ENCODE data around the gene ARHGEF37. TPM values are rescaled to one million over a fixed set of nuclear protein-coding genes. Genes with fewer than 3 reads are reported as not detected.
"Not testable (repeated sequence)": the region's sequence is repeated elsewhere in the genome, so short reads cannot be mapped to it uniquely, and the experiment has no call there.

The ARHGEF37 gene
- 17.0 and 30.0 TPM in 2 replicates for total RNA-seq (2014; rRNA removed; shearing (Covaris generic); ENCODE audit: low replicate concordance)

GRCh38 chr5:149581192-149581861, at the start of gene ARHGEF37:
Gene ARHGEF37, plus strand, starts transcription at chr5:149581498. Its CDS starts 16,272 bp downstream, at chr5:149597770.
- Histone ChIP-seq H3K27ac (ENCODE audit: low read length) (peak within 1 kb of the TSS; percentile 92), H3K4me1 (ENCODE audit: low read length) (peaks cover 45% of the 10 kb centered on the region), H3K9ac (ENCODE audit: low read length) (peak within 1 kb of the TSS; percentile 75), H2AFZ (ENCODE audit: low read length) (peak within 1 kb of the TSS; percentile 46), H3K27me3 (ENCODE audit: low read length) (no peaks in the 10 kb centered on the region), H3K9me3 (ENCODE audit: low read length) (no peaks in the 10 kb centered on the region), H4K20me1 (ENCODE audit: insufficient read depth, low read depth, low read length) (no peaks in the 10 kb centered on the region), H3K4me3 (ENCODE audit: low read length) (peak within 1 kb of the TSS; percentile 77), H3K9me2 (replicated peaks; ENCODE audit: insufficient read depth, low read length) (no peaks in the 10 kb centered on the region), H3K36me3 (ENCODE audit: insufficient read depth, low read length) (0 out of 2 replicates have a peak, but pooled peaks cover 4% of the 10 kb centered on the region), H3K4me2 (ENCODE audit: low read depth, low read length, poor library complexity, severe bottlenecking) (peak within 1 kb of the TSS; percentile 82), H3K79me2 (ENCODE audit: low read length) (peaks cover 51% of the 10 kb centered on the region)
- DNase-seq = peak; percentile 87

DNA sequence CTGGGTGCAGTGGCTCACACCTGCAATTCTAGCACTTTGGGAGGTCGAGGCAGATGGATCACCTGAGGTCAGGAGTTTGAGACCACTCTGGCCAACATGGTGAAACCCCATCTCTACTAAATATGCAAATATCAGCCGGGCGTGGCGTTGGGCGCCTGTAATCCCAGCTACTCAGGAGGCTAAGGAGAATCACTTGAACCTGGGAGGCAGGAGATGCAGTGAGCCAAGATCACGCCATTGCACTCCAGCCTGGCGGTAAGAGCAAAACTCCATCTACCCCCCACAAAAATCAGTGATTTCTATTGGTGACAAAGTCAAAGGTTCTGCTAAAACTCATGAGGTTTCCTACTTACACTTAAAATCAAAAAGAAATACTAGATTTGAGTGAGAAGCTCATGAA, 48.9 kb upstream of the ARHGEF37 start:
- Histone ChIP-seq H2AFZ (ENCODE audit: low read length) (no peak overlapping the region), H3K9me3 (ENCODE audit: low read length) (no peaks in the 10 kb centered on the region), H3K9ac (ENCODE audit: low read length) (no peak overlapping the region), H3K27me3 (ENCODE audit: low read length) (no peaks in the 10 kb centered on the region), H3K36me3 (ENCODE audit: insufficient read depth, low read length) (peaks cover 31% of the 10 kb centered on the region), H3K9me2 (replicated peaks; ENCODE audit: insufficient read depth, low read length) (no peaks in the 10 kb centered on the region), H3K4me3 (ENCODE audit: low read length) (no peak overlapping the region), H4K20me1 (ENCODE audit: insufficient read depth, low read depth, low read length) (peaks cover 50% of the 10 kb centered on the region), H3K27ac (ENCODE audit: low read length) (no peak overlapping the region), H3K79me2 (ENCODE audit: low read length) (peaks cover 100% of the 10 kb centered on the region), H3K4me2 (ENCODE audit: low read depth, low read length, poor library complexity, severe bottlenecking) (no peak overlapping the region), H3K4me1 (ENCODE audit: low read length) (peaks cover 41% of the 10 kb centered on the region)
- DNase-seq = no peak

- Histone ChIP-seq H3K36me3 (ENCODE audit: insufficient read depth, low read length) (peaks cover 41% of the 10 kb centered on the region), H4K20me1 (ENCODE audit: insufficient read depth, low read depth, low read length) (peaks cover 47% of the 10 kb centered on the region), H3K27ac (ENCODE audit: low read length) (peak overlapping the region; percentile 13; the same call in 1 of the 2 replicates), H3K4me1 (ENCODE audit: low read length) (peaks cover 41% of the 10 kb centered on the region), H3K4me2 (ENCODE audit: low read depth, low read length, poor library complexity, severe bottlenecking) (peak overlapping the region; percentile 39), H3K79me2 (ENCODE audit: low read length) (peaks cover 99% of the 10 kb centered on the region)
- H3K4me3 ChIP-seq (ENCODE audit: low read length); H3K27me3 ChIP-seq (ENCODE audit: low read length); H2AFZ ChIP-seq (ENCODE audit: low read length); H3K9ac ChIP-seq (ENCODE audit: low read length); H3K9me2 ChIP-seq (replicated peaks; ENCODE audit: insufficient read depth, low read length); DNase-seq; H3K9me3 ChIP-seq (ENCODE audit: low read length): not testable (repeated sequence)
Observed at GRCh38 chr5:149535787-149536186, 45.5 kb upstream of the ARHGEF37 start.

DNA sequence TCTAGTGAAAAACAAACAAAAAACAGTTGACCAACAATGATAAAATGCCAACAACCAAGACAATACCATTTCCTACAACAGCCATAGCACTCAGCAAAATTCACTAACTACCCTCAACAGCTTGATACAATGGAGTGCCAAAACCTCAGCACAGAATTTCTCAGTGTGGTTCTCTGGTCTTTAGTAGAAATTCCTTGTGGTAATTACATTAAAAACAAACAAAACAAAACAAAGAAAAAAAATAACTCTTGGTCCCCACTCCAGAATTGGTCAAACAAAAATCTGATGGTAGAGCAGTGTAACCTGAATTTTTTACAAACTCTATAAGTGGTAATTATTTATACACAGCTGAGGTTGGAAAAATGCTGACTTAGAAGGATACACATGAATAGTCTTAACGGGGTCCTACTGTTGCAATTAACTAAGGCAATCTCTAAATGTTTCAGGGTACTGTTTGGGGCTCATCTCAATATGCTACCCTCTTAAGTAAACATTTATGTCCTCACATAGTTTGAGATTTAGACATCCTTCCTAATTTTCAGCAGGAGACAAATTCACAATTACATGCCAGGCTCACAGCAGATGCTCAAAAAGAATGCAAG, 43.8 kb upstream of the ARHGEF37 start:
- H4K20me1 ChIP-seq (ENCODE audit: insufficient read depth, low read depth, low read length) = peaks cover 44% of the 10 kb centered on the region
- no peaks in the 10 kb centered on the region for H3K9me3 ChIP-seq (ENCODE audit: low read length)
- peaks cover 51% of the 10 kb centered on the region for H3K4me1 ChIP-seq (ENCODE audit: low read length)
- H3K27ac ChIP-seq (ENCODE audit: low read length) = no peak overlapping the region
- peaks cover 41% of the 10 kb centered on the region for H3K36me3 ChIP-seq (ENCODE audit: insufficient read depth, low read length)
- no peak overlapping the region for H2AFZ ChIP-seq (ENCODE audit: low read length)
- H3K4me2 ChIP-seq (ENCODE audit: low read depth, low read length, poor library complexity, severe bottlenecking) = peak overlapping the region; percentile 20
- no peaks in the 10 kb centered on the region for H3K9me2 ChIP-seq (replicated peaks; ENCODE audit: insufficient read depth, low read length)
- no peak overlapping the region for H3K4me3 ChIP-seq (ENCODE audit: low read length)
- no peak for DNase-seq
- no peaks in the 10 kb centered on the region for H3K27me3 ChIP-seq (ENCODE audit: low read length)
- H3K79me2 ChIP-seq (ENCODE audit: low read length) = peaks cover 96% of the 10 kb centered on the region
- H3K9ac ChIP-seq (ENCODE audit: low read length) = no peak overlapping the region

GRCh38 chr5:149540089-149540488, 41.2 kb upstream of the ARHGEF37 start:
- Histone ChIP-seq H3K4me3 (ENCODE audit: low read length) (no peak overlapping the region), H3K9ac (ENCODE audit: low read length) (no peak overlapping the region), H3K9me3 (ENCODE audit: low read length) (no peaks in the 10 kb centered on the region), H2AFZ (ENCODE audit: low read length) (no peak overlapping the region), H3K4me1 (ENCODE audit: low read length) (peaks cover 65% of the 10 kb centered on the region), H3K79me2 (ENCODE audit: low read length) (peaks cover 94% of the 10 kb centered on the region), H3K4me2 (ENCODE audit: low read depth, low read length, poor library complexity, severe bottlenecking) (no peak overlapping the region), H3K9me2 (replicated peaks; ENCODE audit: insufficient read depth, low read length) (no peaks in the 10 kb centered on the region), H3K36me3 (ENCODE audit: insufficient read depth, low read length) (peaks cover 41% of the 10 kb centered on the region), H3K27me3 (ENCODE audit: low read length) (no peaks in the 10 kb centered on the region), H3K27ac (ENCODE audit: low read length) (no peak overlapping the region), H4K20me1 (ENCODE audit: insufficient read depth, low read depth, low read length) (peaks cover 38% of the 10 kb centered on the region)
- DNase-seq = peak; percentile 42

DNA sequence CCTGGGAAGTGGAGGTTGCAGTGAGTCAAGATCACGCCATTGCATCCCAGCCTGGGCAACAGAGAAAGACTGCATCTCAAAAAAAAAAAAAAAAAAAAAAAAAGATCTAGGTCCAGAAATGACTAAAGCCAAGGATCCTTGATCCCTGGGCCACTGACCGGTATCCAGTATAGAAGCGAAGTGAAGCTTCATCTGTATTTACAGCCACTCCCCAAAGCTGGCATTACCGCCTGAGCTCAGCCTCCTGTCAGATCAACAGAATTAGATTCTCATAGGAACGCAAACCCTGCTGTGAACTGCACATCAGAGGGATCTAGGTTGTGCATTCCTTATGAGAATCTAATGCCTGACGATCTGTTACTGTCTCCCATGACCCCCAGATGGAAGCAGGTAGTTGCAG, 39.4 kb upstream of the ARHGEF37 start:
- Histone ChIP-seq H3K27ac (ENCODE audit: low read length) (no peak overlapping the region), H3K27me3 (ENCODE audit: low read length) (no peaks in the 10 kb centered on the region), H3K9ac (ENCODE audit: low read length) (no peak overlapping the region), H2AFZ (ENCODE audit: low read length) (no peak overlapping the region), H3K9me3 (ENCODE audit: low read length) (no peaks in the 10 kb centered on the region), H3K4me2 (ENCODE audit: low read depth, low read length, poor library complexity, severe bottlenecking) (no peak overlapping the region), H3K9me2 (replicated peaks; ENCODE audit: insufficient read depth, low read length) (no peaks in the 10 kb centered on the region), H3K36me3 (ENCODE audit: insufficient read depth, low read length) (peaks cover 42% of the 10 kb centered on the region; the same call in 1 of the 2 replicates), H4K20me1 (ENCODE audit: insufficient read depth, low read depth, low read length) (peaks cover 22% of the 10 kb centered on the region), H3K4me1 (ENCODE audit: low read length) (peaks cover 62% of the 10 kb centered on the region), H3K4me3 (ENCODE audit: low read length) (no peak overlapping the region), H3K79me2 (ENCODE audit: low read length) (peaks cover 94% of the 10 kb centered on the region)
- peak; percentile 36 for DNase-seq

- no peak overlapping the region for H2AFZ ChIP-seq (ENCODE audit: low read length)
- H3K4me2 ChIP-seq (ENCODE audit: low read depth, low read length, poor library complexity, severe bottlenecking) = no peak overlapping the region
- H3K36me3 ChIP-seq (ENCODE audit: insufficient read depth, low read length) = peaks cover 47% of the 10 kb centered on the region; the same call in 1 of the 2 replicates
- peaks cover 22% of the 10 kb centered on the region for H4K20me1 ChIP-seq (ENCODE audit: insufficient read depth, low read depth, low read length)
- peaks cover 95% of the 10 kb centered on the region for H3K79me2 ChIP-seq (ENCODE audit: low read length)
- no peaks in the 10 kb centered on the region for H3K27me3 ChIP-seq (ENCODE audit: low read length)
- H3K4me1 ChIP-seq (ENCODE audit: low read length) = peaks cover 54% of the 10 kb centered on the region
- H3K9ac ChIP-seq (ENCODE audit: low read length) = no peak overlapping the region
- no peak overlapping the region for H3K27ac ChIP-seq (ENCODE audit: low read length)
- no peak overlapping the region for H3K4me3 ChIP-seq (ENCODE audit: low read length)
- DNase-seq = no peak
- H3K9me3 ChIP-seq (ENCODE audit: low read length) = no peaks in the 10 kb centered on the region
- no peaks in the 10 kb centered on the region for H3K9me2 ChIP-seq (replicated peaks; ENCODE audit: insufficient read depth, low read length)
Observed at GRCh38 chr5:149543361-149544027, 37.8 kb upstream of the ARHGEF37 start.

DNA sequence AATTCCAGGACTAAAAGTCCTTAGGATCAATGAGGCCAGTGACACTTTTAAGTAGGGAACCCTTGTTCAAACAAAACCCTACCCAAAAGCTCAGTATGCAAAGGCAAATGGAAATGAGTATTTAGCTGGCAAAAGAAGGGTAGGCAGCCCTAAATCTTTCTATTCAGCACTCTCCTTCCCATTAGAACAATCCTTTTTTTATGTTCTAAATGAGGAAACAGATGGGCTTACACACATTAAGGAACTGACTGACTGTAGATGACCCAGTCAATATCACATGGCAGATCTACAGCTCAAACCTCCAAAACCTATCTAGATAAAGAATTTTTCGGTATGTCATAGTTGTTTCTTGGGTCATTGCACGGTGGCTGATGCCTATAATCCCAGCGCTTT, 37.3 kb upstream of the ARHGEF37 start:
- H3K4me1 ChIP-seq (ENCODE audit: low read length) = peaks cover 57% of the 10 kb centered on the region
- H3K36me3 ChIP-seq (ENCODE audit: insufficient read depth, low read length) = peaks cover 50% of the 10 kb centered on the region
- no peak overlapping the region for H2AFZ ChIP-seq (ENCODE audit: low read length)
- peaks cover 22% of the 10 kb centered on the region for H4K20me1 ChIP-seq (ENCODE audit: insufficient read depth, low read depth, low read length)
- no peak overlapping the region for H3K27ac ChIP-seq (ENCODE audit: low read length)
- H3K27me3 ChIP-seq (ENCODE audit: low read length) = no peaks in the 10 kb centered on the region
- H3K4me2 ChIP-seq (ENCODE audit: low read depth, low read length, poor library complexity, severe bottlenecking) = no peak overlapping the region
- no peaks in the 10 kb centered on the region for H3K9me2 ChIP-seq (replicated peaks; ENCODE audit: insufficient read depth, low read length)
- no peak overlapping the region for H3K4me3 ChIP-seq (ENCODE audit: low read length)
- no peaks in the 10 kb centered on the region for H3K9me3 ChIP-seq (ENCODE audit: low read length)
- peaks cover 95% of the 10 kb centered on the region for H3K79me2 ChIP-seq (ENCODE audit: low read length)
- DNase-seq = no peak
- no peak overlapping the region for H3K9ac ChIP-seq (ENCODE audit: low read length)

Data from Karpas-422 (cell line).